IMR-90 (cell line): ENCODE results near the gene FOXN4. TPM values are rescaled to one million over a fixed set of nuclear protein-coding genes. Genes with fewer than 3 reads are reported as not detected.

ENCODE experiments used
- ATAC-seq: fragments of 200-7000 bp; cut with Tn5 transposase; 2 replicates; pipeline ENCODE4 v1.9.1; 2020; ENCODE audit warnings: low read depth, mild to moderate bottlenecking, moderate library complexity
- BruUV-seq: library from RNA; stranded (reverse); fragments of 400-500 nt; replicated peaks from 2 replicates; lab custom pipeline; 2021; lab: Mats Ljungman, UMichigan
- CTCF ChIA-PET: fragments of 300-600 bp; formaldehyde crosslinking; extraction: SDS; loops from one replicate; lab custom pipeline; 2021; ENCODE audit warnings: antibody characterized with exemption; lab: Yijun Ruan, JAX
- POLR2A ChIA-PET: fragments of 300-600 bp; sonication (Branson Sonifier 250); formaldehyde crosslinking; loops from one replicate; lab custom pipeline; 2022; ENCODE audit warnings: antibody characterized with exemption; ENCODE audit not compliant: unreplicated experiment; lab: Charles Lee
- DNase-seq: peaks from one replicate; pipeline ENCODE4 v3.0.0; 2013
- H2AFZ ChIP-seq: replicated peaks from 2 replicates; pipeline ENCODE3; 2013; ENCODE audit warnings: low read length, mild to moderate bottlenecking; ENCODE audit not compliant: poor library complexity
- H2AK5ac ChIP-seq: 2 replicates; pipeline ENCODE4 v1.6.1; 2013; ENCODE audit warnings: low read depth, low read length, inconsistent platforms
- H2AK9ac ChIP-seq: replicated peaks from 2 replicates; pipeline ENCODE3; 2013; ENCODE audit warnings: mild to moderate bottlenecking, low read depth, low read length, moderate library complexity; ENCODE audit not compliant: poor library complexity
- H2BK120ac ChIP-seq: 2 replicates; pipeline ENCODE4 v1.6.1; 2013; ENCODE audit warnings: low read depth, low read length, inconsistent platforms
- H2BK15ac ChIP-seq: 3 replicates; pipeline ENCODE4 v1.6.1; 2013; ENCODE audit warnings: low read depth, low read length, inconsistent platforms
- H2BK20ac ChIP-seq: 2 replicates; pipeline ENCODE4 v1.6.1; 2013; ENCODE audit warnings: low read depth, mild to moderate bottlenecking, inconsistent platforms, low read length, moderate library complexity
- H2BK5ac ChIP-seq: 2 replicates; pipeline ENCODE4 v1.6.1; 2013; ENCODE audit warnings: mild to moderate bottlenecking, low read depth, low read length, inconsistent platforms; ENCODE audit not compliant: poor library complexity, severe bottlenecking
- H3K14ac ChIP-seq: replicated peaks from 2 replicates; pipeline ENCODE4 v1.6.1; 2013; ENCODE audit warnings: low read depth, low read length, inconsistent platforms
- H3K18ac ChIP-seq: 2 replicates; pipeline ENCODE4 v1.6.1; 2013; ENCODE audit warnings: low read depth, low read length, control low read depth
- H3K23ac ChIP-seq: 2 replicates; pipeline ENCODE4 v1.6.1; 2013; ENCODE audit warnings: low read depth, low read length, inconsistent platforms
- H3K27ac ChIP-seq: 2 replicates; pipeline ENCODE4 v1.5.1; 2013; ENCODE audit warnings: mild to moderate bottlenecking, control low read depth, low read length; ENCODE audit not compliant: insufficient read depth
- H3K27me3 ChIP-seq: 2 replicates; pipeline ENCODE4 v1.6.1; 2013; ENCODE audit warnings: low read length; ENCODE audit not compliant: control insufficient read depth, insufficient read depth
- H3K36me3 ChIP-seq: 2 replicates; pipeline ENCODE4 v1.6.1; 2013; ENCODE audit warnings: low read length, mixed read lengths; ENCODE audit not compliant: control insufficient read depth, insufficient read depth
- H3K4ac ChIP-seq: 2 replicates; pipeline ENCODE4 v1.6.1; 2013; ENCODE audit warnings: low read depth, low read length, inconsistent platforms
- H3K4me1 ChIP-seq: 2 replicates; pipeline ENCODE4 v1.6.1; 2013; ENCODE audit warnings: low read length, mixed read lengths; ENCODE audit not compliant: control insufficient read depth, insufficient read depth
- H3K4me2 ChIP-seq: 2 replicates; pipeline ENCODE4 v1.6.1; 2013; ENCODE audit warnings: low read depth, mild to moderate bottlenecking, control low read depth, low read length, moderate library complexity
- H3K4me3 ChIP-seq: 2 replicates; pipeline ENCODE4 v1.5.1; 2013; ENCODE audit warnings: low read depth, mild to moderate bottlenecking, control low read depth, low read length, moderate library complexity; ENCODE audit not compliant: insufficient read depth
- H3K56ac ChIP-seq: 2 replicates; pipeline ENCODE4 v1.6.1; 2013; ENCODE audit warnings: low read length, inconsistent platforms; ENCODE audit not compliant: insufficient read depth; ENCODE audit errors: extremely low read depth
- H3K79me1 ChIP-seq, 2 experiments: 2 replicates each; pipeline ENCODE4 v1.6.1; 2013; ENCODE audit warnings: low read length in 2 of 2, inconsistent platforms in 1 of 2, low read depth in 1 of 2
- H3K9ac ChIP-seq: 2 replicates; pipeline ENCODE4 v1.6.1; 2013; ENCODE audit warnings: low read depth, low read length, control low read depth
- H3K9me1 ChIP-seq: 2 replicates; pipeline ENCODE4 v1.6.1; 2013; ENCODE audit warnings: low read length, inconsistent platforms; ENCODE audit not compliant: insufficient read depth
- H3K9me3 ChIP-seq: 2 replicates; pipeline ENCODE4 v1.6.1; 2013; ENCODE audit warnings: low read length; ENCODE audit not compliant: control insufficient read depth, insufficient read depth
- H4K20me1 ChIP-seq: 2 replicates; pipeline ENCODE4 v1.6.1; 2013; ENCODE audit warnings: low read length, inconsistent platforms; ENCODE audit not compliant: insufficient read depth
- H4K5ac ChIP-seq: 2 replicates; pipeline ENCODE4 v1.6.1; 2013; ENCODE audit warnings: mild to moderate bottlenecking, low read depth, low read length, control low read depth
- H4K8ac ChIP-seq, 2 experiments: 2 replicates each; pipeline ENCODE4 v1.6.1; 2013; ENCODE audit warnings: low read depth in 2 of 2, low read length in 2 of 2, control low read depth in 1 of 2, inconsistent platforms in 1 of 2
- H4K91ac ChIP-seq: 2 replicates; pipeline ENCODE4 v1.6.1; 2013; ENCODE audit warnings: low read depth, low read length, inconsistent platforms; ENCODE audit not compliant: insufficient read depth
- BHLHE40 ChIP-seq: fragments of 150-350 bp; IDR thresholded peaks from 2 replicates; pipeline ENCODE4 v1.6.1; 2016; ENCODE audit warnings: mild to moderate bottlenecking, low read depth, low read length
- CHD1 ChIP-seq: IDR thresholded peaks from 2 replicates; pipeline ENCODE4 v1.6.1; 2012; ENCODE audit warnings: low read depth, low read length, improper control_type of control experiment
- ELK1 ChIP-seq: fragments of 150-350 bp; IDR thresholded peaks from 2 replicates; pipeline ENCODE4 v1.6.1; 2016; ENCODE audit warnings: low read depth, mild to moderate bottlenecking, low read length, moderate library complexity, borderline replicate concordance
- FOS ChIP-seq: fragments of 150-350 bp; IDR thresholded peaks from 2 replicates; pipeline ENCODE4 v1.6.1; 2016; ENCODE audit warnings: low read depth, low read length
- MAZ ChIP-seq: IDR thresholded peaks from 2 replicates; pipeline ENCODE4 v1.6.1; 2012; ENCODE audit warnings: low read depth, mild to moderate bottlenecking, low read length, improper control_type of control experiment, moderate library complexity, borderline replicate concordance
- MXI1 ChIP-seq: IDR thresholded peaks from 2 replicates; pipeline ENCODE4 v1.6.1; 2012; ENCODE audit warnings: low read depth, mild to moderate bottlenecking, low read length, moderate library complexity, borderline replicate concordance
- NFE2L2 ChIP-seq: fragments of 150-350 bp; IDR thresholded peaks from 2 replicates; pipeline ENCODE4 v1.6.1; 2016; ENCODE audit warnings: low read depth, mild to moderate bottlenecking, low read length
- POLR2A ChIP-seq: IDR thresholded peaks from 2 replicates; pipeline ENCODE4 v1.6.1; 2012; ENCODE audit warnings: mild to moderate bottlenecking, low read depth, low read length
- RAD21 ChIP-seq: IDR thresholded peaks from 2 replicates; pipeline ENCODE4 v1.6.1; 2012; ENCODE audit warnings: low read length, improper control_type of control experiment
- RCOR1 ChIP-seq: IDR thresholded peaks from 2 replicates; pipeline ENCODE4 v1.6.1; 2012; ENCODE audit warnings: mild to moderate bottlenecking, low read length, improper control_type of control experiment; ENCODE audit not compliant: insufficient replicate concordance
- RFX5 ChIP-seq: IDR thresholded peaks from 2 replicates; pipeline ENCODE4 v1.8.0; 2012; ENCODE audit warnings: low read depth, mild to moderate bottlenecking, low read length, moderate library complexity
- SMC3 ChIP-seq: fragments of 150-350 bp; IDR thresholded peaks from 2 replicates; pipeline ENCODE4 v1.6.1; 2016; ENCODE audit warnings: low read depth, mild to moderate bottlenecking, antibody characterized with exemption, low read length, moderate library complexity
- USF2 ChIP-seq: fragments of 150-350 bp; IDR thresholded peaks from 2 replicates; pipeline ENCODE4 v1.6.1; 2017; ENCODE audit warnings: mild to moderate bottlenecking, antibody characterized with exemption, low read length, low read depth
- WGBS, 2 experiments: methylation state at CpG; one replicate each; pipeline versions ENCODE4 v1.1.5 to v1.1.7; 2013; ENCODE audit warnings: missing lambda C conversion rate in 2 of 2; ENCODE audit not compliant: insufficient read length in 1 of 2; ENCODE audit errors: extremely low coverage in 2 of 2; 5-methylcytosine and 5-hydroxymethylcytosine counted together
- dilution Hi-C: fragments of 300-500 bp; cut with HindIII; formaldehyde crosslinking; loops from one replicate; pipeline ENCODE4 v1.14.3; 2018; ENCODE audit warnings: low sequenced_read_pairs; ENCODE audit not compliant: unreplicated experiment
- in situ Hi-C: fragments of 300-500 bp; cut with MboI; formaldehyde crosslinking; loops from 3 replicates; pipeline ENCODE4 v1.14.3; 2019; ENCODE audit warnings: low sequenced_read_pairs, inconsistent platforms, mixed read lengths
- intact Hi-C: fragments of 100-400 bp; cut with micrococcal nuclease; formaldehyde crosslinking; loops from 2 replicates; pipeline ENCODE4 v1.10.0; 2022
- polyA plus RNA-seq, 3 experiments: library from polyadenylated mRNA; depleted of rRNA; stranded (reverse); fragments of >200 nt; gene quantifications; 2 replicates each; pipeline ENCODE4 v1.2.3, GENCODE V29; 2012; ENCODE audit warnings: low replicate concordance in 1 of 3
- total RNA-seq: library from RNA; depleted of rRNA; stranded (reverse); fragments of >200 nt; gene quantifications from 2 replicates; pipeline ENCODE4 v1.2.3, GENCODE V29; 2012

FOXN4 gene
- total and polyA plus RNA-seq, 2 of the 4 experiments (the other 2 are of a cell fraction), result not detected

- H3K56ac ChIP-seq, result no peak overlapping the region
- H3K4ac ChIP-seq, result no peak overlapping the region
- POLR2A ChIA-PET, result interaction anchor here (0.6 kb wide), 1 partner anchor 181 kb away, joined by 6 read pairs; no protein-coding TSS in a partner anchor
- H3K27ac ChIP-seq, result no peak overlapping the region
- no peak overlapping the region for H4K91ac ChIP-seq
- no peak overlapping the region for H4K5ac ChIP-seq
- H3K36me3 ChIP-seq, result no peaks in the 10 kb centered on the region
- H2BK5ac ChIP-seq, result no peak overlapping the region
- no peaks in the 10 kb centered on the region; the same call in 1 of the 2 replicates for H3K4me1 ChIP-seq
- WGBS, 2 experiments, result no CpG with 5 or more reads among the region's 9 CpGs
- no peak for ATAC-seq
- H4K20me1 ChIP-seq, result no peaks in the 10 kb centered on the region
- no peak overlapping the region for H3K14ac ChIP-seq
- H4K8ac ChIP-seq, result no peak overlapping the region
- no peak overlapping the region for H2BK120ac ChIP-seq
- no peak overlapping the region for H3K4me2 ChIP-seq
- H3K23ac ChIP-seq, result no peak overlapping the region
- no peak for TF ChIP-seq FOS
- no peak for TF ChIP-seq SMC3
- TF ChIP-seq MXI1, result no peak
- no peak for TF ChIP-seq POLR2A
- no peak for TF ChIP-seq USF2
- no peak for TF ChIP-seq RCOR1
- TF ChIP-seq RAD21, result no peak
- TF ChIP-seq NFE2L2, result no peak
- no peak for TF ChIP-seq BHLHE40
- no peak for TF ChIP-seq CHD1
- no peak for TF ChIP-seq ELK1
- TF ChIP-seq RFX5, result no peak
- no peak for TF ChIP-seq MAZ
- no peak for DNase-seq
- in situ Hi-C loops (no loop called here), intact Hi-C loops (no loop called here), dilution Hi-C loops (no loop called here)
- H3K9me3 ChIP-seq, result no peaks in the 10 kb centered on the region
- H3K9ac ChIP-seq, result no peak overlapping the region
- no peak overlapping the region for H2AFZ ChIP-seq
- no peaks in the 10 kb centered on the region for H3K9me1 ChIP-seq
- CTCF ChIA-PET, result no interaction called here
- no peak overlapping the region for H2BK20ac ChIP-seq
- peaks cover 72% of the 10 kb centered on the region for H3K27me3 ChIP-seq
- H3K4me3 ChIP-seq, result no peak overlapping the region
- BruUV-seq, result no TSS peak
- no peaks in the 10 kb centered on the region for H3K79me1 ChIP-seq
- H2BK15ac ChIP-seq, result no peak overlapping the region
- H2AK9ac ChIP-seq, result no peak overlapping the region
- H2AK5ac ChIP-seq, result no peak overlapping the region
- H3K18ac ChIP-seq, result no peak overlapping the region
Measured at GRCh38 chr12:109307051-109307450, 2.0 kb downstream of the FOXN4 start.
